ENCODE data around the gene CDC42SE2.

GRCh38 chr5:131303537-131303936 is 39.7 kb downstream of the CDC42SE2 start:
- no peak for TF ChIP-seq USF2 (CRISPR knock-in tag; IDR thresholded peaks at IDR 0.05)
- no peak for TF ChIP-seq IRF1 (CRISPR knock-in tag; IDR thresholded peaks at IDR 0.05)
- no peak for TF ChIP-seq PRDM15 (CRISPR knock-in tag; IDR thresholded peaks at IDR 0.05)
- TF ChIP-seq CTCF (IDR thresholded peaks at IDR 0.05), result no peak
- no peak for TF ChIP-seq GABPB1 (CRISPR knock-in tag; IDR thresholded peaks at IDR 0.05)
- no peak for TF ChIP-seq MLX (CRISPR knock-in tag; IDR thresholded peaks at IDR 0.05)
- no peak for TF ChIP-seq ZNF263 (CRISPR knock-in tag; IDR thresholded peaks at IDR 0.05; ENCODE audit: low read depth)
- no peak for TF ChIP-seq MAX (CRISPR knock-in tag; IDR thresholded peaks at IDR 0.05)
